Measurements from ENCODE around the gene RBM8A.
A peak's percentile ranks its signal among the peaks of the same experiment; 100 is the strongest.

Gene RBM8A

DNA sequence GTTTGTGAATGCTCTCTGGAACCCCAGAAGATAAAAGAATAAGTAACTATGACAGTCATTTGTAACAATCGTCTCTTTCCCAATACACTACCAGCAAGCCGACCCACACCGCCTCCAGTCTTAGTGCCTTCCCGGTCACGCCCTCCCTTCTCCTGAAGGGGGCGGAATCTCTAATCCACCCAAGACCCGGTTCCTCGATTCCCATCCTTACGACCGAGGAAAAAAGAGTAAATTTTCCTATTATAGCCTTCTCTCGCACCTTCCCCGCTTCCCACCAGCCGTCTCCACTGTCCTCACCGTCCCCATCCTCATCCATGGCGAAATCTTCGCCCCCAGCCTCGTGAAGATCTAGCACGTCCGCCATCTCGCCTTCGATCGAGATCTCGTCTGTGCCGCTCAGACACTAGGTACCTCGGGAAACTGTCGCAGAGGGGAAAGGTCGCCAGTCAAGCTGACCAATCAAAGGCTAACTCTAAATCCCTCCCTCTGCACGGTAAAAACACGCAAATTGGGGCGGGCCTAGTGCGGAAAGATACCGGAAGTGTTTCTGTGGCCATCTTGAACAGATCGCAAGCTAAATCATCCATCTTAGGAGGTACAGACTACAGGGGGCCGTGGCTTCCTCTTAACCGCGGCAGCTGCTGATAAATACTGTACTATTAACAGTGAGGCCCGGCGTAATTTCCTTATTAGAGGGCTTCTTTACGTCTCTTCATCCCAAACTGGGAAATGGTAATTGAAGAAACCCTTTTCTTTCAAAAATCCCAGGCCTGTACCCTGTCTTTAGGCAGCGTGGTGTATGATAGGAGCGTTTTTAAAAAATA, at the start of gene RBM8A (continued):
- TF ChIP-seq ZNF610 (tag by site-specific recombination; IDR thresholded peaks at IDR 0.05; ENCODE audit: borderline replicate concordance) = peak; percentile 99
- no peak for TF ChIP-seq ZNF16 (tag by site-specific recombination; IDR thresholded peaks at IDR 0.05; ENCODE audit: low read depth)
- TF ChIP-seq ZNF2 (tag by site-specific recombination; IDR thresholded peaks at IDR 0.05) = peak; percentile 92; the same call in 1 of the 2 replicates
- TF ChIP-seq ZNF776 (tag by site-specific recombination; IDR thresholded peaks at IDR 0.05; ENCODE audit: borderline replicate concordance) = no peak
- TF ChIP-seq ZNF239 (tag by site-specific recombination; IDR thresholded peaks at IDR 0.05) = 0 out of 2 replicates have a peak, but pooled peaks have one; percentile 45
- TF ChIP-seq ZNF600 (tag by site-specific recombination; IDR thresholded peaks at IDR 0.05) = peak; percentile 73
- peak; percentile 28; the same call in 1 of the 2 replicates for TF ChIP-seq ZSCAN30 (tag by site-specific recombination; IDR thresholded peaks at IDR 0.05)
- peak; percentile 58 for TF ChIP-seq ZBTB8A (tag by site-specific recombination; IDR thresholded peaks at IDR 0.05)
- peak; percentile 87 for TF ChIP-seq SP7 (tag by site-specific recombination; IDR thresholded peaks at IDR 0.05)
- TF ChIP-seq TRIM28 (IDR thresholded peaks at IDR 0.05; ENCODE audit: borderline replicate concordance, low read length) = peak; percentile 80; the same call in 1 of the 2 replicates
- no peak for TF ChIP-seq GFI1B (tag by site-specific recombination; IDR thresholded peaks at IDR 0.05)
- TF ChIP-seq ZBTB21 (tag by site-specific recombination; IDR thresholded peaks at IDR 0.05) = 0 out of 2 replicates have a peak, but pooled peaks have one; percentile 24
- no peak for TF ChIP-seq ZFP3 (tag by site-specific recombination; IDR thresholded peaks at IDR 0.05; ENCODE audit: low read depth)
- TF ChIP-seq, protein P1, sequence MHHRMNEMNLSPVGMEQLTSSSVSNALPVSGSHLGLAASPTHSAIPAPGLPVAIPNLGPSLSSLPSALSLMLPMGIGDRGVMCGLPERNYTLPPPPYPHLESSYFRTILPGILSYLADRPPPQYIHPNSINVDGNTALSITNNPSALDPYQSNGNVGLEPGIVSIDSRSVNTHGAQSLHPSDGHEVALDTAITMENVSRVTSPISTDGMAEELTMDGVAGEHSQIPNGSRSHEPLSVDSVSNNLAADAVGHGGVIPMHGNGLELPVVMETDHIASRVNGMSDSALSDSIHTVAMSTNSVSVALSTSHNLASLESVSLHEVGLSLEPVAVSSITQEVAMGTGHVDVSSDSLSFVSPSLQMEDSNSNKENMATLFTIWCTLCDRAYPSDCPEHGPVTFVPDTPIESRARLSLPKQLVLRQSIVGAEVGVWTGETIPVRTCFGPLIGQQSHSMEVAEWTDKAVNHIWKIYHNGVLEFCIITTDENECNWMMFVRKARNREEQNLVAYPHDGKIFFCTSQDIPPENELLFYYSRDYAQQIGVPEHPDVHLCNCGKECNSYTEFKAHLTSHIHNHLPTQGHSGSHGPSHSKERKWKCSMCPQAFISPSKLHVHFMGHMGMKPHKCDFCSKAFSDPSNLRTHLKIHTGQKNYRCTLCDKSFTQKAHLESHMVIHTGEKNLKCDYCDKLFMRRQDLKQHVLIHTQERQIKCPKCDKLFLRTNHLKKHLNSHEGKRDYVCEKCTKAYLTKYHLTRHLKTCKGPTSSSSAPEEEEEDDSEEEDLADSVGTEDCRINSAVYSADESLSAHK (tag by site-specific recombination; IDR thresholded peaks at IDR 0.05) = peak; percentile 47; the same call in 1 of the 2 replicates
- TF ChIP-seq ZNF426 (tag by site-specific recombination; IDR thresholded peaks at IDR 0.05) = no peak
- no peak for TF ChIP-seq HOXA7 (CRISPR knock-in tag; IDR thresholded peaks at IDR 0.05; ENCODE audit: borderline replicate concordance)
- TF ChIP-seq ZNF843 (tag by site-specific recombination; IDR thresholded peaks at IDR 0.05) = peak; percentile 79
- 0 out of 2 replicates have a peak, but pooled peaks have one; percentile 31 for TF ChIP-seq OVOL3 (tag by site-specific recombination; IDR thresholded peaks at IDR 0.05)
- TF ChIP-seq ZNF658 (tag by site-specific recombination; IDR thresholded peaks at IDR 0.05) = no peak
- peak; percentile 98 for TF ChIP-seq SP2 (tag by site-specific recombination; IDR thresholded peaks at IDR 0.05)
- TF ChIP-seq, protein P2, sequence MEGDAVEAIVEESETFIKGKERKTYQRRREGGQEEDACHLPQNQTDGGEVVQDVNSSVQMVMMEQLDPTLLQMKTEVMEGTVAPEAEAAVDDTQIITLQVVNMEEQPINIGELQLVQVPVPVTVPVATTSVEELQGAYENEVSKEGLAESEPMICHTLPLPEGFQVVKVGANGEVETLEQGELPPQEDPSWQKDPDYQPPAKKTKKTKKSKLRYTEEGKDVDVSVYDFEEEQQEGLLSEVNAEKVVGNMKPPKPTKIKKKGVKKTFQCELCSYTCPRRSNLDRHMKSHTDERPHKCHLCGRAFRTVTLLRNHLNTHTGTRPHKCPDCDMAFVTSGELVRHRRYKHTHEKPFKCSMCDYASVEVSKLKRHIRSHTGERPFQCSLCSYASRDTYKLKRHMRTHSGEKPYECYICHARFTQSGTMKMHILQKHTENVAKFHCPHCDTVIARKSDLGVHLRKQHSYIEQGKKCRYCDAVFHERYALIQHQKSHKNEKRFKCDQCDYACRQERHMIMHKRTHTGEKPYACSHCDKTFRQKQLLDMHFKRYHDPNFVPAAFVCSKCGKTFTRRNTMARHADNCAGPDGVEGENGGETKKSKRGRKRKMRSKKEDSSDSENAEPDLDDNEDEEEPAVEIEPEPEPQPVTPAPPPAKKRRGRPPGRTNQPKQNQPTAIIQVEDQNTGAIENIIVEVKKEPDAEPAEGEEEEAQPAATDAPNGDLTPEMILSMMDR (tag by site-specific recombination; IDR thresholded peaks at IDR 0.05) = peak; percentile 98
- TF ChIP-seq, protein P3, sequence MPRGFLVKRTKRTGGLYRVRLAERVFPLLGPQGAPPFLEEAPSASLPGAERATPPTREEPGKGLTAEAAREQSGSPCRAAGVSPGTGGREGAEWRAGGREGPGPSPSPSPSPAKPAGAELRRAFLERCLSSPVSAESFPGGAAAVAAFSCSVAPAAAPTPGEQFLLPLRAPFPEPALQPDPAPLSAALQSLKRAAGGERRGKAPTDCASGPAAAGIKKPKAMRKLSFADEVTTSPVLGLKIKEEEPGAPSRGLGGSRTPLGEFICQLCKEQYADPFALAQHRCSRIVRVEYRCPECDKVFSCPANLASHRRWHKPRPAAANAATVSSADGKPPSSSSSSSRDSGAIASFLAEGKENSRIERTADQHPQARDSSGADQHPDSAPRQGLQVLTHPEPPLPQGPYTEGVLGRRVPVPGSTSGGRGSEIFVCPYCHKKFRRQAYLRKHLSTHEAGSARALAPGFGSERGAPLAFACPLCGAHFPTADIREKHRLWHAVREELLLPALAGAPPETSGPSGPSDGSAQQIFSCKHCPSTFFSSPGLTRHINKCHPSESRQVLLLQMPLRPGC (tag by site-specific recombination; IDR thresholded peaks at IDR 0.05) = no peak; the same call in none of the 2 replicates
- TF ChIP-seq, protein P4, sequence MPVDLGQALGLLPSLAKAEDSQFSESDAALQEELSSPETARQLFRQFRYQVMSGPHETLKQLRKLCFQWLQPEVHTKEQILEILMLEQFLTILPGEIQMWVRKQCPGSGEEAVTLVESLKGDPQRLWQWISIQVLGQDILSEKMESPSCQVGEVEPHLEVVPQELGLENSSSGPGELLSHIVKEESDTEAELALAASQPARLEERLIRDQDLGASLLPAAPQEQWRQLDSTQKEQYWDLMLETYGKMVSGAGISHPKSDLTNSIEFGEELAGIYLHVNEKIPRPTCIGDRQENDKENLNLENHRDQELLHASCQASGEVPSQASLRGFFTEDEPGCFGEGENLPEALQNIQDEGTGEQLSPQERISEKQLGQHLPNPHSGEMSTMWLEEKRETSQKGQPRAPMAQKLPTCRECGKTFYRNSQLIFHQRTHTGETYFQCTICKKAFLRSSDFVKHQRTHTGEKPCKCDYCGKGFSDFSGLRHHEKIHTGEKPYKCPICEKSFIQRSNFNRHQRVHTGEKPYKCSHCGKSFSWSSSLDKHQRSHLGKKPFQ (tag by site-specific recombination; IDR thresholded peaks at IDR 0.05) = 0 out of 2 replicates have a peak, but pooled peaks have one; percentile 47
- TF ChIP-seq KLF7 (tag by site-specific recombination; IDR thresholded peaks at IDR 0.05; ENCODE audit: borderline replicate concordance) = peak; percentile 73
- TF ChIP-seq, protein P5, sequence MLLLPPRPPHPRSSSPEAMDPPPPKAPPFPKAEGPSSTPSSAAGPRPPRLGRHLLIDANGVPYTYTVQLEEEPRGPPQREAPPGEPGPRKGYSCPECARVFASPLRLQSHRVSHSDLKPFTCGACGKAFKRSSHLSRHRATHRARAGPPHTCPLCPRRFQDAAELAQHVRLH (tag by site-specific recombination; IDR thresholded peaks at IDR 0.05) = peak; percentile 86
- no peak; the same call in 1 of the 2 replicates for TF ChIP-seq MZF1 (tag by site-specific recombination; IDR thresholded peaks at IDR 0.05; ENCODE audit: borderline replicate concordance)
- no peak for TF ChIP-seq ZFP37 (tag by site-specific recombination; IDR thresholded peaks at IDR 0.05)
- TF ChIP-seq ZBTB48 (tag by site-specific recombination; IDR thresholded peaks at IDR 0.05) = peak; percentile 57; the same call in 1 of the 2 replicates
- TF ChIP-seq ZNF324 (tag by site-specific recombination; IDR thresholded peaks at IDR 0.05) = peak; percentile 72; the same call in 1 of the 2 replicates
- TF ChIP-seq KLF9 (tag by site-specific recombination; IDR thresholded peaks at IDR 0.05; ENCODE audit: low read depth) = peak; percentile 98
- TF ChIP-seq ZNF366 (tag by site-specific recombination; conservative IDR thresholded peaks at IDR 0.05) = peak; percentile 38
- no peak for TF ChIP-seq ZNF114 (tag by site-specific recombination; IDR thresholded peaks at IDR 0.05)
